HG03097 (cell line): ENCODE results near the gene SETD3.

ENCODE experiments used
- ATAC-seq: cut with Tn5 transposase; IDR thresholded peaks from one replicate; pipeline ENCODE4 v1.9.1; 2021; ENCODE audit not compliant: unreplicated experiment, low FRiP score

SETD3 gene

DNA sequence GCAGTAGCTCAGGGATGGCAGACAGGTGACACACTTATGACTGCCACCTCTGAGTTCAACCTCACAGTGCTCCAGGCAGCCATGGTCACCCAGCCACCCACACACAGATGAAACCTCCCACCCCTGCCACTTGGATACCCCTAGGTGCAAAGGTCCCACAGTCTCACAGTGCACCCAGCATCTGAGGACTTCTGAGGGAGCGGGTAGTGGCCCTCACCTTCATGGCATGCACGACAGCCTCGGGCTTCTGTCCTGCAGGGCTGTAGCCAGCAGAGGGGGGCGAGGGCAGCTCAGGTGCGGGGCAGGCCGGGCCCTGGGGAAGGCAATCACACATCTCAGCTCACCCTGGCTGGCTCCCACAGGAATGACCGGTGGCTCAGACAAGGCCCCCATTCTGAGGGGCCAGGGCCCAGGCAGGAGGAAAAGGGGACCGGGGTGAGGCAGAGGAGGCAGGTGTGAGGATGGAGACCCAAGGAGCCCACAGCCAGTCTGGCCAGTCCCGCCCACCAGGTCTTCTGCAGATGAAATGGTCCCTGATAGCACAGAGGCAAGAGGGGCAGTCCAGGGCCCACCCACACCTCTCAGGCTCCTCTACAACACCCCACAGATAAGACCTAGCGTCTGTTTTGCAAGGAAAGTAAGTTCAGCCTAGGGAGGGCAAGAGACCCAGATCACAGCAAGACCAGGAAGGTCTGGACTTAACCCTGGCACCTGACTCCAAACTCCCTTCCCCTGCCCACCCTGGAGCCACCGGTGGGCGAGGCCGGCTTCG, 36.4 kb upstream of the SETD3 start:
- ATAC-seq, result no peak

DNA sequence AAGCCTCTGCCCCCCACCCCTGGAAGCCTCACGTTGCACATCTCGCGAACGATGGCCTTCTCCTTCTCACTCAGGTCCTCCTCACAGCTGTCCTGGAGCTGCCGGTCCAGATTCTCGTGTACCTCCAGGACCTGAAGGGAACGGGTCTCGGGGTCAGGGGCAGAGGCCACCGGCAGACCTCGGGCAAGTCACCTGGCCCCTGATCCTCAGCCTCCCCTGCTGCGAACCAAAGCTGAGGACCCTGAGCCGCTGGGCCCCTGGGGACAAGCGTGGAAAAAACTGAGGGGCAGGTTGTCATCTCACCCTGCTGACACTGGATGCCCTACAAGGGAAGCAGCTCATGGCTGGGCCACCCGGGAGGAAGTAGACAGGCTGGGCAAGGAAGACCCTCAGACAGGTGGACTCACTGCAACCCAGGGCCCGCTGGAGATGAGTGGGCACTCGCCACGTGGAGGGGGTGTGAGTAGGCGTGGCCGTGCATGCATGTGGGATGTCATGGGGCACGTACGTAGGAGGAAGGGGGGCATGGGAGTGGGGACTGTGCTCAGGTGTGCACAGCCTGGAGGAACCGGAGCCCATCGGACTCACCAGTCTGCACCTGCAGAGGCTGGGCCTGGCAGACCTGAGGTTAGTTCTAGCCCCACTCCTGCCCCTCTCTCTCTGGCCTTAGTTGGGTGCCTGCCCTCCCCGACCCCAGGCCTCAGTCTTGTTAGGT, 35.7 kb upstream of the SETD3 start:
- ATAC-seq, result no peak

DNA sequence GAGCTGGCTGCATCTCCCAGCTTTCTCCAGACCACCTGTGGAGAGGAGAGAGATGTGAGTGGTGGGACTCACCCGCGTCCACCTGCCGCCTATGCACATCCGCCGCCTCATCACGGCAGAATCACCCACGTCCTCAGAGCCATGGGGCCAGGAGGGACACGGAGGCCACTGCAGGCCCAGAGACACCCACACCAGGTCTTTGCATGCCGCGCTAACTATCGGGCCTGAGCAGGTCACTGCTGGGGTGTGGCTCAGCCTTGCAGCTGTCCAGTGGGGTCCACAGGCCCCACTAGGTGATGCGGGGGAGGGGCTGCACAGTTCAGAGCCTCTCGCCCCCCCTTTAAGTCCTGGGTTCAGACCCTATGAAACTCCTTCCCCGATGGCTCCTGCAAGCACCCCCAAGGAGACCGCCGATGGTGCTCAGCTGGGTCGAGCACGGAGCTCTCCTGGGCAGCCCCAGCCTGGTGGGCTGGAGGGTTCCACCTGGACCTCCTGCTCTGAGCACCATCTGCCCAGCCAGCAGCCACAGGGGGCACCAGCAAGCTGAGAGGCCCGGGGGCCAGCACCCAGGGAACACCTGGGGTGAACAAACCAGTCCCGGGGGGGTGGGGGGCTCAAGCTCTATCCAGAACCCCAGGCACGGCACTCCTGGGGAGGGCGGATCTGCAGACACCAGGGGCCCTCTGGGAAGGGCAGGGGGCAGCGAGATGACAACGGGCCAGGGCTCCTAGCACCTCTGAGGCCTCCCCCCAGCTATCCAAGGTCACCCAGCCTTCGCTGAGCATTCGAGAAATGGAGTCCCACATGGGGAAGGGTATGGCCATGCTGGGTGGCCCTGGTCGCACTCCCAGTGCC, 34.9 kb upstream of the SETD3 start:
- no peak for ATAC-seq

DNA sequence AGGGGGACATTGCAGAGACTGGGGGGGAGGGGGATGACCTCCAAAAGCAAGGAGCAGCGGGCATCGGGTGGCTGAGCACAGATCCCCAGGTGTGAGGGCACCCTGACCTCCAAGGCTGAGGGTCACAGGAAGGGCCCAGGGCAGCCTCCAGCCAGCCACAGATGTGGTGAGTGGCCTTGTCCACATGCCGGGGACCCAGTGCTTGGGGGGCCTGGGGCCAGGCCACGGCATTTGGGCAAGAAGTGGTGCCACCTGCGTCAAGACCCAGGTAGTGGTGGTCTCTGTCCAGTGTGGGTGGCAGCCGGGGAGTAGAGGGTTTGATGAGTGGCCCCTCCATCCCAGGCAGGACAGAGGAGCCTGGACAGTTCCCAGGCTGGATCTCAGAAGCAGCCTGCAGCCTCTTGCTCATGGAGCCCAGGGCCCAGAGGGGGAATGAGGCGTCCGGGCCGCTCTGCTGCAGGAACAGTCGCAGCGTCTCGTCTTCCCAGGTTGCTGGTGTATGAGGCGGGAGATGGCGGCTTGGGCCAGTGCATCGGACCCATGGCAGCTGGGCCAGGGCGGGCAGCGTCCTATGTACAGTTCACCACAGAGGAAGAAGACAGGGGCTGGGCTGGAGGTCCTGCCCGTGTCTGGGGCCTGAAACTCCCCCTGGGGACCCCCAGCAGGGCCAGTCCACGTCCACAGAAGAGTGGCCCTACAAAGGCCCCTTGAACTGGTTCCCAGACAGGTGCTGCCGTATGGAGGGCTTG, 34.1 kb upstream of the SETD3 start:
- no peak for ATAC-seq

DNA sequence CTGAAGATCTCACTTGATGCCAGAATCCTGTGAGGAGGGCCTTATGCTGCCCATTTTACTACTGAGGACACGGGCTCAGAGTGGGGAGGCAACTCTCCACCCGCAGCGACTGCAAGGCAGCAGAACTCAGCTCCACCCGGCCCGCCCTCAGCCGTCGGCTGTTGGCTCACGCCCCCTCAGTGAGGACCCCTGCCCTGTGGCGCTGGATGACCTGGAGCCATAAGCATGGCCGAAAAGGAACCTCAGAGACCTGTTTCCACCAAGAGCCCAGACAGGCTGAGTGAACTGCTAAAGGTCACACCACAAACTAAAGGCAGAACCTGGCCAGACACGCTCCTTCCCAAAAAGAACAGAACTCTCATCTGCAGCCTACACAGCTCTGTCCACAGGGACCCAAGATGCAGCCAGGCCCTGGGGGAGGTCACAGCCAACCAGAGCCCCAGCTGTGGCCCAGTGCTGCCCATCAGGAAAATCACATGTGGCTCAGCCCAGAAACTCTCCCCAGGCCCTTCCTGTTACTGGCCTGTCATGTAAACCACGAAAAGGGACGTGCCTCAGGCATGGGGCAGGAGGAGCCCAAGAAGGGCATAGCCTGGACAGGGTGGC, 33.4 kb upstream of the SETD3 start:
- ATAC-seq, result no peak

DNA sequence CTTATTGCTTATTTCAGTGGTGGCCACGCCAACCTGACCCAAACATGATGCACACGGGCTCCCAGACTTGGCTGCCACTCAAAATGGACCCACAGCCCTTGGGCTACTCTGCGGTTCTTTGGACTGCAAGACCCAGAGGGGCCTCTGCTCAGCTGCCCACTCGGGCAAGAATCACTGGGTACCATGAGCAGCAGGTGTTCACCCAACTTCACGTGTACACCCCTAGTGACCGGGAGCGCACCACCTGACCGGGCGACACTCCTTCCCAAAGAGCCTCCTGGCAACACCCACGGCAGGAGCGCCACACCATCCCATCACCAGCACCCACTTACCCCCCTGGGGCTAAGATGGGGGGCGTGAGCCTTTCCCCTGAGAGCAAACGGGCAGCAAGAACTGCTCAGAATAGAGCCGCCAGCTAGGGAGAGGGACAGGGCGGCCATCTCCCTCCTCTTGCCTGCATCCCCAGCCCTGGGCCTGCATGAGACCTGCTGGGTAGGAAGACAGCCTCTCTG, 32.6 kb upstream of the SETD3 start:
- ATAC-seq, result no peak

DNA sequence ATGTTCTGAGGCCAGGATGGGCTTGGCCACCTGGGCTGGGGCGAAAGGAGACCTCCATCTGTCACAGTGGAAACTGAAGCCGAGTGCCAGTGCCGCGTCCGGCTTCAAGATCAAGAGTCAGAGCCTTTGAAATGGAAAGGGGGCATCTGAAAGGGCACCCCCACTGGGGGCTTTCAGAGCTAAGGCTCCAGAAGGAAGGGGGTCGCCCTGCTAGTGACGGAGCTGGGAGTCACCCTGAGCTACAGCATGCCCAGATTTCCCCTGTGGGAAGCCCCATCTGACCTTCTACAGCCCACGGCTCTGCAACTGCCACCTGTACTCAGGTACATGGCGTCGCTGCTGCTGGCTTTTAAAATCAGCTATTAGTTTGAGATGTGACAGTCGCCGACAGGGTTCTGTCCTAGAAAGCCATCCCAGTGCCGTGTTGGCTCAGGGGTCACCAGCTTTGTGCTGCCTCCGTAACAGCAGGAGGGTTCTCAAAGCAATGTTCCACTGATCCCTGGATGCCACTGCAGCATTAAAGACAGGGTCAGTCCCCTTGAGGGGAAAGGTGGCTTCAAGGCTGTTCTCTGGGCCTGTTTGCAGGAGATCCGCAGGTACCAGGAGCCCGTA, 32.0 kb upstream of the SETD3 start:
- ATAC-seq, result no peak

DNA sequence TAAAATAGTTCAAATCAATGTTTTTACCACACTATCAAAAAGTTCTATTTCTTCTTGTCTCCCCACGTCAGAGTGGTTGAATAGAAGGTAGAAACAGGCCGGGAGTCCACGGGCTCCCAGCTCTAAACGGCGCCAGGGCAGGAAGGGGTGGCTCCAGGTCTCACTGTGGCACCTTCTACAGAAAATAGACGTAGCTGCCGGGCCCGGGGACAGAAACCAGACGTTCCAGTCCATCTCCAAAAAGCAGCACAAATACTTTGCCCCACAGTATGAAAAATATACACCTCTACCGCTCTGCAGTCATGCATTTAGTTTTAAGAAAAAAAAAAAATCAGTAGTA, 31.4 kb upstream of the SETD3 start:
- no peak for ATAC-seq

DNA sequence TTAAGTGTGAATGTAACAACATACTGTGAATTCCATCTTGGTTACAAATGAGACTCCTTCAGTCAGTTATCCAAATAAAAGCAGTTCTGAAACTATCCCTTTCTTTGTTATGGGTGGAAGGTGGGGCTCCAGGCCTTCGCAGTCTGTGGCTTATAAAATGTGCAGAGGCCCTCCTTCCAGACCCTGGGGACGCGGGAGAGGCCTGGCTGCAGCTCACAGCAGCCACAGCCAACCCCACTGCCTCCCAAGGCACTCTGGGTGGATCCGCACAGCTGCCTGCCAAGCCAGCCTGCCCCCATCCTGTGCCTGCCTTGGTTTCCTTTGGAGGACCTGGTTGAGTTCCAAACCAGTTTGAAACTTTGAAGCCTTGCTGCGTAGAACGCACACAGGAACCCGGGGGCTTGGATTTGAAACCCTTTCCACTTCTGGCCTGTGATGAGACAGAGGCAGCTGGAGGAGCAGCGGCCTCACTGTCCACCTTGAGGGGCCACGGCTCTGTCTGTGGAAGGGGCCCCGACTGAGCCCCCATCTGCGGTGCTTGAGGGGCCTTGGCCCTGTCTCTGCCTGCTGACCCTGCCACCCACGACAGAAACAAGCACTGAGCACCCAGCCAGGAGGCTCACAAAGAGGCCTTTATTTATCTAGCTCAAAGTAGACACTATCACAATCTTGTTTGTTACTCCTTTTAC, 30.9 kb upstream of the SETD3 start:
- ATAC-seq, result no peak

DNA sequence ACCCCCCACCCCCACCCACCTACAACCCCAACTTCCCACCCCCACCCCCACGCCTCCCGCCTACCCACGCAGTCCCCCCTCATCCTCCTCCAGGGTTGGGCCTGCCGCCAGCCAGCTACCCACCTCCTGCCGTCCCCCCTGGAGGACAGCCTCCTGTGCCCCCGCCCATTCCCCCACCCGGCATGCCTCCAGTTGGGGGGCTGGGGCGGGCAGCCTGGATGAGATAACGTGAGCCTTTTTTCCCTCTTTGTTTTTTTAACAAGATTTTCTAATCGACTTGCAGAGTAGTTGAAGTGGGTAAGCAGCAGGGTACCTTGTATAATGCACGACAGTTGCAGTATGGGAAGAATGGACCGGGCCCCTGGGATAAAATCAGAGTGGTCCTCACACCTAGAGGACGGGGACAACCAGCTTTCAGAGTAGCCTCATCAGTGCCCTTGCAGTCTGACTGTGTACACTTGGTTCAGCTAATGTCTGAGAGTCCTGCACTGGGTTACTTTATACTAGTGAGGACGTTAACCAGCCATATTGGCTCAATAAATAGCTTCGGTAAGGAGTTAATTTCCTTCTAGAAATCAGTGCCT, 30.0 kb upstream of the SETD3 start:
- ATAC-seq, result no peak

DNA sequence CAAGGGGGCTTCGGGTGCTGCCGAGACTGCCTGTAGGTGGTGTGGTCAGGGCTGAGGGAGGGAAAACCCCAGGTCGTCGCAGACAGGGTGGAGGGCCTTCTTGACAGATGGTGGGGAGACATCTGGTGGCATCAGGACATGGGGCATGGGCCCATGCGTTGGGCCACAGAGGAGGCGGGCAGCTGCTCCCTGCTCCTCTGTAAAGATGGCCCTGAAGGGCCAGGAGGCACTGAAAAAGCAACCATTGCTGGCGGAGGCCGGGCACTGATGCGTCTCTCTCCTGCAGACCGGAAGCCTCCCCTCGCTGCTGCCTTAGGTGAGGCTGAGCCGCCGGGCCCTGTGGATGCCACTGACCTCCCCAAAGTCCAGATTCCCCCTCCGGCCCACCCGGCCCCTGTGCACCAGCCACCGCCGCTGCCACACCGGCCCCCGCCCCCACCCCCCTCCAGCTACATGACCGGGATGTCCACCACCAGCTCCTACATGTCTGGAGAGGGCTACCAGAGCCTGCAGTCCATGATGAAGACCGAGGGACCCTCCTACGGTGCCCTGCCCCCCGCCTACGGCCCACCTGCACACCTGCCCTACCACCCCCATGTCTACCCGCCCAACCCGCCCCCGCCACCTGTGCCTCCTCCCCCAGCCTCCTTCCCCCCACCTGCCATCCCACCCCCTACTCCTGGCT, 29.4 kb upstream of the SETD3 start:
- ATAC-seq, result no peak

DNA sequence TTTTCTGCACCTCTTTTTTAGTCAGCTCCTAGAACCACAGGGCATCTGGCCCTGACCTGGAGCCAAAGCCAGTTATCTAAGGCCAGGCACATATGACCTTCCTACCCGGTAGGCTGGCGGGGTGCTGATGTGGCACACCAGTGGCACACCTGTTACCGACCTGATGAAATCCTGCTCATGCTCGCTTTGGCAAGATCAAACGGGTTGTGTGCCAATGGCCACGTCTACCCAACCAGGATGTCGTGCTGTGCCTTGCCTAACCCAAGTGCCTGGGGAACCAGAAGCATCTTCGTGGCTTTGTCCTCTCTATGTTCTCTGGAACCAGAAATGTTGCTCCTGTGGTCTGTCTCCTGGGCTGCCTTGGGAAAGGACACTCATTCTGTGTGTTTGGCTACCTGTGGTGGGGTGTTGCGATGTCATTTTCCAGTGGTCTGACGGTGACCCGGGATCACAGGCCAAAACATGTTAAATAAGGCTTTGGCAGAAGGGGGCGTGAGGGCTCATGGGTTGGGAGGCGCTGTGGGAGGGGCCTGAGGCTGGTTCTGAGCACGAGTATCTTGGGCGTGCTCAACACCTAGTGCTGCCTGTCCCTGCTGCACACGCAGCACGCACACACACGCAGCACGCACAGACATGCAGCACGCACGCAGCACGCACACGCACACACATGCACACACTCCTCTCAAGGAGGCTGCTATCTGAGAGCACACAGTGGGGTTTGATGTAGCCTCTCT, 28.4 kb upstream of the SETD3 start:
- ATAC-seq, result no peak

DNA sequence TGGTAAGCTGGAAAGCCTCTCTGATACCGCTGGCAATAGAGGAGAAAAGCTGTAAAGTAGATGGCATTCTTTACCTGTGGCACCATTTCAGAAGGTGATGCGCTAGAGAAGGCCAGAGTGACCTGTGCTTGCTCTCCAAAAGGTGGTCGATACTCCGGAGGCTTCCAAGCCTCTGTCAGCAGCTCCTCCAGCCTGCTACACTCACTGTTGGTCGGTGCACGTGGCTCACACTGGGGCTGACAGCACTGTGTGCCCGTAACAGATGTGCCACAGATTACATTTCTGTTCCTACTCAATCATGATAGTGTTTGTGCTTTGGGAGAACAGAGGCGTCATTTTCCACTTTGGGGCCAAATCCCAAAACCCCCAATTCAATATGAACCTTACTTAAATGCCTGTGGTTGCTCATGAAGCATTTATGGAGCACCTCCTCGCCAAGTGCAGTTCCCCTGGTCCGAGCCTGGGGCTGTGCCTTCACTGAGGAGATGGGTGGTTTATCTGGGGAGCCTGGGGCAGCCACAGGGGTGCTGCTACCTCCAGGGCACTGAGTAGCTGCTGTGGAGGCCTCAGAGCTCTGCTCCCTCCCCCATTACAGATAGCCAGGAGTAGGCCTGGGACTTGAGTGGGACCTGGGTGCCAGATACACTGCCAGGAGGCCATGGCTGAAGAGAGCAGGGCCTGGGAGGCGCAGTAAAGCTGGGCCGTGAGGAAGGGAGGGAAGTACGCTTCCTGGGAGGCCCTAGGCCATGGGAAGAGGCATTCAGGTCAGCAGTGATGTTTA, 27.4 kb upstream of the SETD3 start:
- no peak for ATAC-seq

DNA sequence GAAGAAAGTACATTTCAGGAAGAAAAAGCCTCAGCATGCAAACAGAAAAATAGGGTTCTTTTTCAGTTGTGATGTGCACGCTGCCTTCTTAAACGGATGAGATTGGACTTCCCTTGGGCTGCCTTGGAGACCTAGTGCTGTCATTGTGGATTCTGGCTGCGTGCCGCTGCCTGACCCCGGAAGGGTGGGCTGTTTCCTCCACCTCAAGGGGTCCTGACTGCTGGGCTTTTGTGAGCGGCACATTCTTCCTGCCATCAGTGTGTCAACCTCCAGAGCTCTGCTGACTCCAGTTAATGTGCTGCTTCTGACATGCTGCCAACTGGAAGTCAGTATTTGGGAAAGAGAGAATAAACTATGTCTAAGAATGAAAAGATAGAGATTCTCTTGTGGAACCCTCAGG, 25.6 kb upstream of the SETD3 start:
- ATAC-seq, result no peak

DNA sequence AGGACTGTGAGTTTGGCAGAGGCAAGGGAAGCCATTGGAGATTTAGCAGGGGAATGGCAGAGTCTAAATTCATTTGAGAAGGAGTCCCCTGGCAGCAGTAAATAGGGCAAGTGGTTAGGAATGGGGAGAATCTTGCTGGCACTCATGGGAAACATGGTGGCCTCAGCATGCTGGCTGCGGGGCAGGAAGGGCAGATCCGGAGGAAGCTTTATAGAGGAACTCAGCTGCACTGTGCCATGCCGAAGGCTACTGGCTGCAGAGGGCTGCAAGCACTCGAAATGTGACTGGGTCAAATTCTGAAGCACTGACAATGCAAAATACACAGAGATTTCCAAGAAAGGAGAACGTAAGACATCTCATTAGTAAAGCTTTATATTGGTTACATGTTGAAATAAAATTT, 24.4 kb upstream of the SETD3 start:
- ATAC-seq, result no peak

DNA sequence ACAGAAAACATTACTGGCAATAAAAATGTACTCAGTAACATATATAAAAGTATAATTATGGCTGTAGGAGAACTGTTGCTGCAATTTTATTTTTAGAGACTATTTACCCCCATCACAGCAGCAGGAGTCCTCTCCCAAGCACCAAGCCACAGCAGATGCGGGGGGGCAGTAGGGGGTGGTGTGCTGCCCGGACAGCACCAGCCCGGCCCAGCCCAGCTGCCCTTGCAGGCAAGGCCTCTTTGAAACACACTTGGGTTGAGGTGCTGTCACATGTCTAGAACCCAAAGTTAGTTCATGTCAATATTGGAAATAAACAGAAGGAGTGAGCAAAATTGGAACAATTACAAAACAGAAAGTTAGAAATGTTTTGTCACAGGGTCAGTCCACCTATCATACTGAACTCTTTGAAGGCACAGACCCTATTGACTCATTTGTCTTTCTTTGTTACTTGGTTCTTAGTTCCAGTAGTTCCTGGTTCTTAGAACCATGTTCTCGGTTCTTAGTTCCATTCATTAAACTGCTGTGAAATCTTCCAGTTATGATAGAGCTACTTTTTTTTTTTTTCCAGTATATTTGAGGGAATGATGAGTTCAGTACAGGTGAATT, 23.3 kb upstream of the SETD3 start:
- no peak for ATAC-seq
